Sciatic nerve (tissue), 2 donors: Measurements from ENCODE around the gene FCER1G. TPM values are rescaled to one million over a fixed set of nuclear protein-coding genes. Genes with fewer than 3 reads are reported as not detected.
"Not testable (repeated sequence)": the region's sequence is repeated elsewhere in the genome, so short reads cannot be mapped to it uniquely, and the experiment has no call there.

Source experiments
- ATAC-seq: fragments of 200-7000 bp; cut with Tn5 transposase; one replicate; pipeline ENCODE4 v1.9.1; 2020; ENCODE audit warnings: mild to moderate bottlenecking, moderate library complexity
- DNase-seq: peaks from one replicate; pipeline ENCODE4 v3.0.0-alpha.2; 2020; ENCODE audit warnings: low spot score
- intact Hi-C: fragments of 100-400 bp; cut with DNase I; formaldehyde crosslinking; loops from one replicate; pipeline ENCODE4 v1.14.2; 2022
- total RNA-seq: library from RNA; stranded (reverse); fragmentation: NEBNext Ultra II Directional; extraction: Animal tissue kit (Norgen Biotek cat#: 25700); gene quantifications from one replicate; pipeline ENCODE4 v1.2.1, GENCODE V29; 2021
- donor health status: DM: no; HTN: no; CAD: no.
- donor health status: DM: no; HTN: no; CAD: no.

Gene FCER1G
- total RNA-seq, 1 donor from 2014 or later: 43.9 TPM

DNA sequence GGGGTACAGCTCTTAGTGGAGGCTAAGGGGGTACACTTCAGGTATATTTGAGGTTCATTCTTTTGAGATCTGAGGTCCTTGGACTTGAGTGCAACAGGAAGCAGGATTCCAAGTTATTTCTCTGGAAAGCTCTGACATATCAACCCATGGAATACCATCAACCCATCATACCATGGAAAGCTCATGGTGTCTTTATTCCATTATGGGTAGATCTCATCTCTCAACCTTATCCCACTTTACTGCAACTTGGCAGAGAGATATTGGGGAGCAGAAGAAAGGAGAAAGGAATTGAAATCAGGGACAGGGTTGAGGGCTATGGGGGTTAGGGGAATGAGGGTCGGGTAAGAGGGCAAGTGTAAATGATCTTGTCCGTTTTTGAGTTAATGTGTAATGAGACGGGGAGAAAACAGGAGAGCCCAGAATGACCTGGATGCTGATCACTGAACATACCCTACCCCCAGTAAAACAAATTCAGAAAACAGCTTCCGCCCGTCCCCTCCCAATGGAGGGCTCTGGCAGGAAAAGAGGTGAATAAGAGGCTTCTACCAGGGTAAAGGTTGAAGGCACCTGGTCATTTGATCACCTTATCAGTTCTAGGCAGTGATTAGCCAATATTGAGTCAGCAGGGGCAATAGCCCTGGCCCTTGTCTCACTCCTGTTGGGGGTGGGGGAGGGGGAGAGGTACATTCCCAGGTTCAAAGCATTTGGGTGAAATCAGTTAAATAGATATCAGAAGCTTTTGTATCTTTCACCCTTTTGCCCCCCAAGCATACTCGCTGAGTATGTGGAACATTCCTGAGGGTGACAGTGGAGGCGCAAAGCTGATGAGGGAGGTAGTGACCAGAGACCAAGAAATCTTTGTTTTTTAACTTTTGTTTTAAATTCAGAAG is 9.0 kb downstream of the FCER1G start:
- DNase-seq (peak; percentile 36), ATAC-seq (no peak)
- intact Hi-C loops: no loop called here

DNA sequence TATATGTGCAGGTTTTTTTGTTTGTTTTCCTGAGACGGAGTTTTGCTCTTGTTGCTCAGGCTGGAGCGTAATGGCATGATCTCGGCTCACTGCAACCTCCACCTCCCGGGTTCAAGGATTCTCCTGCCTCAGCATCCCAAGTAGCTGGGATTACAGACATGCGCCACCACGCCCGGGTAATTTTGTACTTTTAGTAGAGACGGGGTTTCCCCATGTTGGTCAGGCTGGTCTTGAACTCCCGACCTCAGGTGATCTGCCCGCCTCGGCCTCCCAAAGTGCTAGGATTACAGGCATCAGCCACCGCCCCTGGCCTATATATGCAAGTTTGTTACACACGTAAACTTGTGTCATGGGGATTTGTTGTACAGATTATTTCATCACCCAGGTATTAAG is 9.6 kb downstream of the FCER1G start:
- intact Hi-C loops: loop anchor here (5.0 kb wide), 1 partner anchor 158 kb away; no protein-coding TSS in a partner anchor
- not testable (repeated sequence) for ATAC-seq
- peak; percentile 21 for DNase-seq

DNA sequence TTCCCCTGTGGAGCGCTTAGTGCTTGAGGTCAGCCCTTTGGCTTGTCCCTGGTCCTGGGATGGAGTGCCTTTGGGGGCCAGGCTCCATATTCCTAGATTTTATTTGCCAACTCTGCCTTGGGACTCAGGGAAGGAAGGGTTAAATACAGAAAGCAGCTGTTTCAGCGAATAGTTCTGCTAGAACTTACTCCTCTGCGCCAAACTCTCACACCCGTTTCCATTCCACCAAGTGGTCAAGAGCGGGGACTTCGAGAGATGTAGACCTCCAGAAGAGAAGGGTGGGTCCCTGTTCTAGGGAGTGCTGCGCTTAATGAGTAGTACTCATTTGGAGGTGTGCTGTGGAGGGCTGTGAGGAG is 10.1 kb downstream of the FCER1G start:
- peak; percentile 48 for DNase-seq
- intact Hi-C loops: loop anchor here (5.0 kb wide), 1 partner anchor 157 kb away; no protein-coding TSS in a partner anchor
- no peak for ATAC-seq

DNA sequence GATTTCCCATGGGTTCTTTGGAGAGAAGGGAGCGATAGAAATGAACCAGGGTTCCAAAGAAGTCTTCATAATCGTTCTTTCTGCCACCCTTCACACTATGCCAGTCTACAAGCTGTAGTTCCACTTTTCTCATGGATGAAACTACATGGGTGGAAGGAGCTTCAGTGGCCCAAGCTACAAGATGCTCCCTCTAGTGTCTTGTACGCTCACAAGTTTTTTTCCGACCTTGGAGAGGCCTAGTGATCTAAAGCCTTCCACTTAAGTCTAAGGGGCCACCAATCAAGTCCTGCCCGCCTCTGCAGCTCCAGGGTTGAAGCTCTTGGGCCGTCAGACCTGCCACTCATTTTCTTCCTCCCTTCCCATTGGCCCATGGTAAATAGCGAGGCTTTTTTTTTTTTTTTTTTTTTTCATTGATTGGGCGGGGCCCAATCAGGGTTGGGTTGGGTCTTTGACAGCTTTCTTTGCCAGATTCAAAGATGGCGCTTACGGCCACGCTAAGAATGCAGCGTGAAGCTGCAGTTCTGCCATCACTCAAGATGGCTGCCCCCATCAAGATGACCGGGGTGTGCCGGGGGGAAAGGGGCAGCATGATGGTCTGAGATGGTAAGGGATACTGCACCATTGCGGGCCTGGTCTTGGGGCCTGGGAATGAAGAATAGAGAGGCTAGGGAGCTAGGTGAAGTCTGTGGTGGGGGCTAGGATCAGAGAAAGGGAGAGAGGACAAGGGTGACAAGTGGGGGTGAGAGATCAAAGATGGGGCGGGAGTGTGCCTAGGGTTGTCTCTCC is 10.6 kb downstream of the FCER1G start, which contains the start of gene TOMM40L:
TOMM40L (plus strand) TSS at position 527 of the 786 bp plus-strand sequence. CDS start 430 bp downstream, outside the sequence.
- intact Hi-C loops: loop anchor here (5.0 kb wide), 1 partner anchor 157 kb away; no protein-coding TSS in a partner anchor
- DNase-seq (peak; percentile 92), ATAC-seq (peak; percentile 98)

DNA sequence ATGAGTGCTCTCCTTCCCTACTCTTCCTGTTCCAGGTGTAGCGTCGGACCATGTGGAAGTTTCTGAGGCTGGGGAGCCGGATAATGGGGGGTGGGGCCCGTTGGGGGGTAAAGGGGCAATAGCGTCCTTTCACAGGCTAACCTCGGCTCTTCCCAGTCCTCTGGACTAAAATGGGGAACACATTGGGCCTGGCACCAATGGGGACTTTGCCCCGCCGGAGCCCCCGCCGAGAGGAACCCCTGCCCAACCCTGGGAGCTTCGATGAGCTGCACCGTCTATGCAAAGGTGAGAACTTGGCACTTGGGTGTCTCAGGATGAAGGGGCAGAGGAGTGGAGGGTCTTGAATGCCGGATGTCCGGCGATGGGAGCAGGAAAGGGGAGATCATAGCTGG is 11.2 kb downstream of the FCER1G start:
- ATAC-seq (no peak), DNase-seq (no peak)
- intact Hi-C loops: loop anchor here (5.0 kb wide), 1 partner anchor 156 kb away; no protein-coding TSS in a partner anchor

DNA sequence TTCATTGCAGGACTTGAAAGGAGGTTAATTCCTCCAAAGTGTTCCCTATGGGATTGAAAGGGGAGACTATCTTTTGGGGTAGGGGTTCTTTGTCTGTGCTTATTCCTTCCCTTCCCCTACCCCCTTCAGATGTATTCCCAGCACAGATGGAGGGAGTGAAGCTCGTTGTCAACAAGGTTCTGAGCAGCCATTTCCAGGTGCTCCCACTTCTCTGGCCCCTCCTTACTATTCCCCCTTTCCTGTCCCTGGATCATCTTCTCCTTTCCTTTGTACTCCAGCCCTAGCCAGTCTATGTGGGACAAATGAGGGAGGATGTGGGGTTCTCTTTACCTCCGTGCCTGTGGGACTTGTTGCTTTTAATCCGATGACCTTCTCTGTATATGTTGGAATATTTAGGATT is 11.7 kb downstream of the FCER1G start:
- ATAC-seq (no peak), DNase-seq (no peak)

DNA sequence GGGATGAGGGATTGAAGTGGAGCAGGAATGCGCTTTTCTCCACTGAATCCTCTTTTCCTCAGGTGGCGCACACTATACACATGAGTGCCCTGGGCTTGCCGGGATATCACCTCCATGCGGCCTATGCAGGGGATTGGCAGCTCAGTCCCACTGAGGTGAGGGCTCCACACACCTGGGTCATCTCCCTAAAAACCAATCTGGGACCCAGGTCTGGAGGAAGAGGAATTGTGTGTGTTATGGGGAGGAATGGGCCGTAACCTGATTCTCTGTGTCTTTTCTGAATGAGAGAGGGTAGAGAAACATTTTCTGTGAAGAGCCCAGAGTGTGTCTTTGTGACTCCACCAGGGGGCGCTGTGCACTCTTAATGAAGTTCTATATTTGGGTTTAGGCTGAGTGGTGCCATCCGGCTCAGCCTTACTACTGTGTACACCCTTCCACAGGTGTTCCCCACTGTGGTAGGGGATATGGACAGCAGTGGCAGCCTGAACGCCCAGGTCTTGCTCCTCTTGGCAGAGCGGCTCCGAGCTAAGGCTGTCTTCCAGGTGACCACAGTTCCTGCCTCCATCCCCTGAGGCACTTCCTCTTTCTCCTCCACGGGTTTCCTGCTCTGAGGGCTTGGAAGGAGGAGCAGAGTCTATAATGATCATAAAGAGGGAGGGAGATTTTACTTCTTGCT is 12.2 kb downstream of the FCER1G start:
- intact Hi-C loops: loop anchor here (5.0 kb wide), 1 partner anchor 155 kb away; no protein-coding TSS in a partner anchor
- DNase-seq (peak; percentile 92), ATAC-seq (peak; percentile 63)

More for the DNA sequence above, 11.7 kb downstream of the FCER1G start:
- intact Hi-C loops: loop anchor here (5.0 kb wide), 1 partner anchor 156 kb away; no protein-coding TSS in a partner anchor

DNA sequence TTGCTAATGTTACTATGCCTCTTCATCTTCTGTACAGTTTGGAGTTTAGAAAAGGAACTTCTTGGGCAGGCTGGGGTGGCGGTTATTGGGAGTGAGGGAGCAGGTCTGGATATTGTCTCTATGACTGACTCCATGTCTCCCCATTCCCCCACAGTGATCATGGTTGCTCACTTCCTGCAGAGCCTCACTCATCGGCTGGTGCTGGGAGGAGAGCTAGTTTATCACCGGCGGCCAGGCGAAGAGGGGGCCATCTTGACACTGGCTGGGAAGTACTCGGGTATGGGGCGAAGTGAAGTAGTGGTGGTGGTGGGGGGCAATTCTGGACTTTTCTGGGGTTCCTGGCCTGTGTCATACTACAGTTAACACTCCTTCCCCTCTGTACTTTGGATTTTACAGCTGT is 12.9 kb downstream of the FCER1G start:
- ATAC-seq (no peak), DNase-seq (no peak)
- intact Hi-C loops: loop anchor here (5.0 kb wide), 1 partner anchor 154 kb away; no protein-coding TSS in a partner anchor

DNA sequence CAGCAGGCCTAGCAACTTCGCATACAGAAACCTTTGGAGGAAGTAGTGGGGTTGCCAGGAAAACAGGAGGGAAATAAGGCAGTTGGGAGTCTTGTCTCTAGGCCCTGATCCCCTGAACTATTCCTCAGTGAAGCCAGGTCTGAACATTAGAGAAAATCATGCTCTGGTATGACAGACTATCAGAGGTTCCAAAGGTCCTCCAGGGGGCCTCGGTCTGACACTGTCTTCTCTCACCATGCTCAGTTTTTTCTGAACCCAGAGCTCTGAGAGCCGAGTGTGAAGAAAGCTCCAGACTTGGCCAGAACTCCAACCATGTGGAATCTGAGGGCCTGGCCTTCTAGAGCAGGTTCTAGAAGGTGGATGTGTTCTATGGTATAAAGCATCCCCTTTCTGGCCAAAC is 14.8 kb downstream of the FCER1G start:
- intact Hi-C loops: loop anchor here (5.0 kb wide), 1 partner anchor 152 kb away; no protein-coding TSS in a partner anchor
- DNase-seq (no peak), ATAC-seq (no peak)

DNA sequence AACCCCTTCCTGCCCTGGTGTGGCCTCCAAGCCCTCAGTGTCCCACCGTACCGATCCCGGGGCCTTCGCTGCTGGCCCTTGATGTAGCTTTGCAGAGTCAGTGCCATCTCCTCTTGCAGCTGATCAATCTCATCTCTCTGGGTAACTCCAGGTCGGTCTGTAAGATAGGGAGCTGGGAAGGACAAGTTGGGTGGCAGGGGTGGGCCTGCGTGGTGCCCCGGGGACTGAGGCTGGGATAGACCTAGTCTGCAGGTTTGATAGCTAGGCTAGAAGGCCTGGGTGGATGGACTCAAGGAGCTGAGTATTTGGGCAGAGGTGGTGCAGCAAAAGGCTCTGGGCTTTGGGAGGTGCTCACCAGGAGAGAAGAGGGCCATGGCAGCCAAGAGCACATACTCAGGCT is 15.7 kb downstream of the FCER1G start:
- intact Hi-C loops: no loop called here

DNA sequence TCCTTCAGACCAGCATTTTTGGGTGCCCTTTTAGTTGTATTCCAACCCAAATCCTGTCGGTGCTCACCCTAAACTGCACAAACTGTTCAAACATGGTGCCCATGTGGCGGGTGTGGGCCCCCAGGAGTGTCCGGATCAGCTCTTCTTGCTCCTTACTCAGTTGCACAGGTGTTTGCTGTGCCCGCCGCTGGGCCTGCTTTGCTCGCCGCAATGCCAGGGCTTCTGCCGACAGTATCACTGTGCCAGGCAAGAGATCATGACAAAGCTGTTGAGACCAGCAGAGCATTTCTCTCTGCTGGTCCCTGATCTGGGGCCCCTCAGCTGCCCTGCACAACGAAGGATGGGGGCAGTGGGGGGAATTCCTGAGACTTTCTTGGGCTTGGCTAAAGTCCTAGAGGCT is 18.0 kb downstream of the FCER1G start:
- DNase-seq (no peak), ATAC-seq (no peak)
- intact Hi-C loops: no loop called here

More for the DNA sequence above, 15.7 kb downstream of the FCER1G start:
- no peak for DNase-seq
- no peak for ATAC-seq

DNA sequence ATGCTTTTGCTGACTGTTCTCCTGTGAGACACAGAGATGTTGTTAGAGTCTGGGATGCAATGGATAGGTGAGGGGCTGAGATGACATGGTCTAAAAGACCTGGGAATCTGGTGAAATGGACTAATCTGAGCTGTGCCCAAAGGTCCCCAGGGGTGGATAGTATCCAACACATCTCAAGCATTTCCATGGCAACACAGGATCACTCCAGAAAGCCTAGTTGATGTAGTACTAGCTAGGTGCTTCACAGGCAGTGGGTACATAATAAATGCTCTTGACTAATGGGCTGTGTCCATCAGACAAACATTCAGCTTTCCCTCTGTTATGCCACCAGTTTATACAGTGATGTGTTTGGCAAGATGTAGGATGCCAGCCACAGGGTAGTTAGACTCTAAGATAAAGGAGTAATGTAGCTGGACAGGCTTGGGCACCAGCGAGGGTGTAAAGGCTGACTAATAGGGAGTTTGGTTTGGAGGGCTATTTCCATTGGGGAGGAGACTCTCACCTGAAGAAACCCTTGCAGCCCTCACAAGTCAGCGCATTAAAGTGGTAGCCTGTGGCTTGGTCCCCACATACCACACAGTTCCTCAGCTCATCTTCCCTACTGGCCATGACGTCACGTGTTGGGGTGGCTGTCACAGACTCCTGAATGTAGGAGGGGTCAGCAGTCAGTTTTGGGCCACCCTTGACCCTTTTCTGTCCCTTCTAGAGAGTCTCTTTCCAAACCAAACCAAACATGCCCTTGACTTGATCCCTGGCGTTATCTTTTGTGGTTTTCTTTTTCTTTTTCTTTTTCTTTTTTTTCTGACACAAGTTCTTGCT is 21.1 kb downstream of the FCER1G start:
- intact Hi-C loops: no loop called here
- ATAC-seq: no peak
- no peak for DNase-seq

DNA sequence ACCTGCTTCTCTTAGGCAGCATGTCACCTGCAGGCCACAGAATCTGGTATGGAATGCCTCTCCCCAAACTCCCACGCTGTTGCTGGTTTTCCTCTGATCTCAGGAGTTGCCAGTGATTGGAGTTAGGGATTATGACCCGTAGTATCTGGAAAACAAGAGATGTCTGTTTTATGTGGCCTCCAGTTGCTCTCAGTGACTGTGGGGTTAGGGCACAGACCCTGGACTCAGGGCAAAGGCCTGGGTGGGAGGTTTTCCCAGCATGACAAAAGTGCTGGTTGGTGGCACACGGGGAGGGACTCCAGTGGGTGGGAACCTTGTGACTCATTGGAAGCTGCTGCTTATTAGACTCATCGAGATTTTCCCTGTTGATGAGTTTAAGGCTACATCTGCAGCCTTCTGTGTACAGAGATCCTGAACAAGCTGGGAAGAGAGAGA is 23.0 kb downstream of the FCER1G start, which contains the start of gene NR1I3:
NR1I3 (minus strand) TSS at position 165 of the 435 bp plus-strand sequence. CDS start 1,638 bp downstream, outside the sequence.
- no peak for DNase-seq
- intact Hi-C loops: no loop called here
- ATAC-seq: no peak

DNA sequence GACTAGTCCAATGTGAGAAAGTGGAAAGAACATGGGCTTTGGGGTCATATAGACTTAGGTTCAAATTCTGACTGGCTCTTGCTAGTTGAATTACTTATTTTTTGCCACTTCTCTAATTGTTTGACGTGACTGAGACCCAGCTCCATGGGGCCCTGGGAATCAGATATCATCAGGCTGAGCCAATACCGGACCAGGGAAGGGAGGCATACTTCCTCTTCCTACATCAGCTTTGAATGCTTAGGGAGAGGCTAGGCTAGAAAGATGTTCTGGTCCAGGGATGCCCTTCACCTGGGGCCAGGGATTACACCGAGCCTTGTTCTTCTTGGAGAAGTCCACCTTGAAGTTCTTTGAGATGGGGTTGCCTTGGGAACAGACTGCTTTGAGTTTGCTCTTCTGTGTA is 26.6 kb downstream of the FCER1G start:
- DNase-seq: no peak
- no peak for ATAC-seq
- intact Hi-C loops: no loop called here

DNA sequence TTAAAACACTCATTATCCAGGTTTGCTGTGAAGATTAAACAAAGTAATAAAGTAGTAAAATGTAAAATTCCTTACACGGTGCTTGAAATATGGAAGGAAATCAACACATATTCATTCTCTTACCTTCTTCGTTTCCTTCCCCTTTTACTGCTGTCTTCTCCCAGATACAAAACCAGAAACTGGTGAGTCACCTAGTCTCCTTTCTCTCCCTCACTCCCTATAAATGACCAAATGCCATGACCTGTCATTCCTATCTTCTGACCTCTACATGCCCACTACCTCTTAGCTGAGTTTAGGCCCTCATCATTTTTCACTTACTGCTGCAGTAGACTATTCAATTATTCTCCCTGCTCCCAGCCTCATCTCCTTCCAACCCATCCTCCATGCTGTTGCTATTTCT is 27.2 kb downstream of the FCER1G start:
- DNase-seq (no peak), ATAC-seq (no peak)
- intact Hi-C loops: no loop called here

DNA sequence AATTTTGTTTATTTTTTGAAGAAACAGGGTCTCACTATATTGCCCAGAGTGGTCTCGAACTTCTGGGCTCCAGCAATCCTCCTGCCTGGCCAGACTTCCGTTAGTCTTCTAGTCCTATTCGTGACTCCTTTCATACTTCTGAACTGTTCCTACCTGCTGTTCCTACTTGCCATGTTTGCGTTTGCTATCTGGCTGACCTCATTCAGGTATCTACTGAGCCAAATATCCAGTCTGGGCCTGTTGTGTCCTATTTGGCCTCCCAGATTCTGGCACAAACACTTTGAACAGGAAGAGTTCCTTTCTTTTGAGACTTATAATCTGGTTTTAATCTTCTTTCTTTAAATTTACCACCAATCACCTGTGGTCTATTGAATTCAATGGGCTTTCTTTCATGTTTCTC is 29.8 kb downstream of the FCER1G start:
- intact Hi-C loops: no loop called here
- ATAC-seq: no peak
- DNase-seq: no peak

DNA sequence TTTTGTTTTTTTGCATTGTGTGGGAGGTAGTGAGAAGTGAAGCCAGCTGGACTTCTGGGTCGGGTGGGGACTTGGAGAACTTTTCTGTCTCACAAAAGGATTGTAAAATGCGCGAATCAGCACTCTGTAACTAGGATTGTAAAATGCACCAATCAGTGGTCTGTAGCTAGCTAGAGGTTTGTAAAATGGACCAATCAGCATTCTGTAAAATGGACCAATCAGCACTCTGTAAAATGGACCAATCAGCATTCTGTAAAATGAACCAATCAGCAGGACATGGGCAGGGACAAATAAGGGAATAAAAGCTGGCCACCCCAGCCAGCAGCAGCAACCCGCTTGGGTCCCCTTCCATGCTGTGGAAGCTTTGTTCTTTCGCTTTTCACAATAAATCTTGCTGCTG is 35.0 kb downstream of the FCER1G start:
- ATAC-seq, intact Hi-C loops, DNase-seq: not testable (repeated sequence)

DNA sequence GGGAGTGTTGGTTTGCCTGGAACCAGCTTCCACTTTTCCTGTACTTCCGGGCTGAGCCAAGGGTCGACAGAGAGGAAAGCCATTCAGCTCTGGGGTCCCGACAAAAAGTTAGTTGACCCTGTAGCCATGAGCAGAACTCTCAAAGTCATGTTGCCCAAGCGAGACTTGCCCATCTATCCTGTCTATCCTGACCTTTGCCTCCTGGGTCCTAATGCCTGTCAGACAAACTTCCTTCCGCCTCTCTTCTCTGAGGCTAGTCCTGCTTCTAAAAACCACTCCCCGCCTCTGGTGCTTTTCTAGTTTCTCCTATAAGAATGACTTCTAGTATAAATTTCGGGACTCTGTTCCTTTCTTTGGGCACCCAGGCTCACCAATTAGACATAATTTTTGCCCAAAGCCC is 35.7 kb downstream of the FCER1G start:
- ATAC-seq: no peak
- intact Hi-C loops: no loop called here
- no peak for DNase-seq
